ENCODE data around the gene C1RL.

The C1RL gene

DNA sequence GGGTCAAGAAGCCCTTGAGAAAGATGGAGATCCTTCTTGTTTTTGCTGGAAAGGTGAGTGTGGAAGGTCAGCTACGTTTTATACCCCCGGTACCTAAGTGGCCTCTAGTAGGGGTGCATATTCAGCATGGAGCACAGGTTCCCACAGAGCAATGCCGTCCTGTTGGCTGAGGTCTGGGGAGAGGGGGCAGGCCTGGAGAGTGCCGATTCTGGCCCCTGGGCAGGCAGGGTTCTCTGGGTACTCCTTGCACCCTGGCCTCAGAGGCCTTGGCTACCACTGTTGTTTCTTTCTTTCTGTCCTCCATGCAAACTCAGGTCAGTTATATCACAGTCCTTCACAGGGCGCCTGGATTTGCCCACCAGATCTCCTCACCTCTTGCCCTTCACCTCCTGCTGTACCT is 11.2 kb upstream of the C1RL start:
- Histone ChIP-seq H3K4me3 (ENCODE audit: low read depth, low read length, poor library complexity, severe bottlenecking) (no peak overlapping the region), H3K27ac (ENCODE audit: low read depth, low read length, poor library complexity, severe bottlenecking) (no peak overlapping the region), H3K9ac (ENCODE audit: low read length) (no peak overlapping the region), H3K27me3 (ENCODE audit: insufficient read depth, low read length) (no peaks in the 10 kb centered on the region), H2AFZ (ENCODE audit: low read length) (no peak overlapping the region), H3K9me2 (ENCODE audit: low read depth, low read length) (no peaks in the 10 kb centered on the region), H4K20me1 (ENCODE audit: insufficient read depth, low read length) (no peaks in the 10 kb centered on the region), H3K9me3 (ENCODE audit: low read length) (no peaks in the 10 kb centered on the region), H3K79me2 (ENCODE audit: insufficient read depth, low read length) (no peaks in the 10 kb centered on the region), H3K36me3 (ENCODE audit: insufficient read depth, low read length) (no peaks in the 10 kb centered on the region), H3F3A (ENCODE audit: insufficient read depth, low read length) (no peaks in the 10 kb centered on the region), H3K4me2 (ENCODE audit: low read length) (no peak overlapping the region), H3K4me1 (ENCODE audit: insufficient read depth, low read length, severe bottlenecking) (no peaks in the 10 kb centered on the region)
- TF ChIP-seq, protein P1, sequence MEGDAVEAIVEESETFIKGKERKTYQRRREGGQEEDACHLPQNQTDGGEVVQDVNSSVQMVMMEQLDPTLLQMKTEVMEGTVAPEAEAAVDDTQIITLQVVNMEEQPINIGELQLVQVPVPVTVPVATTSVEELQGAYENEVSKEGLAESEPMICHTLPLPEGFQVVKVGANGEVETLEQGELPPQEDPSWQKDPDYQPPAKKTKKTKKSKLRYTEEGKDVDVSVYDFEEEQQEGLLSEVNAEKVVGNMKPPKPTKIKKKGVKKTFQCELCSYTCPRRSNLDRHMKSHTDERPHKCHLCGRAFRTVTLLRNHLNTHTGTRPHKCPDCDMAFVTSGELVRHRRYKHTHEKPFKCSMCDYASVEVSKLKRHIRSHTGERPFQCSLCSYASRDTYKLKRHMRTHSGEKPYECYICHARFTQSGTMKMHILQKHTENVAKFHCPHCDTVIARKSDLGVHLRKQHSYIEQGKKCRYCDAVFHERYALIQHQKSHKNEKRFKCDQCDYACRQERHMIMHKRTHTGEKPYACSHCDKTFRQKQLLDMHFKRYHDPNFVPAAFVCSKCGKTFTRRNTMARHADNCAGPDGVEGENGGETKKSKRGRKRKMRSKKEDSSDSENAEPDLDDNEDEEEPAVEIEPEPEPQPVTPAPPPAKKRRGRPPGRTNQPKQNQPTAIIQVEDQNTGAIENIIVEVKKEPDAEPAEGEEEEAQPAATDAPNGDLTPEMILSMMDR (IDR thresholded peaks at IDR 0.05; ENCODE audit: low read length): no peak
- TF ChIP-seq EZH2 (IDR thresholded peaks at IDR 0.05; ENCODE audit: borderline replicate concordance, low read length): no peak

DNA sequence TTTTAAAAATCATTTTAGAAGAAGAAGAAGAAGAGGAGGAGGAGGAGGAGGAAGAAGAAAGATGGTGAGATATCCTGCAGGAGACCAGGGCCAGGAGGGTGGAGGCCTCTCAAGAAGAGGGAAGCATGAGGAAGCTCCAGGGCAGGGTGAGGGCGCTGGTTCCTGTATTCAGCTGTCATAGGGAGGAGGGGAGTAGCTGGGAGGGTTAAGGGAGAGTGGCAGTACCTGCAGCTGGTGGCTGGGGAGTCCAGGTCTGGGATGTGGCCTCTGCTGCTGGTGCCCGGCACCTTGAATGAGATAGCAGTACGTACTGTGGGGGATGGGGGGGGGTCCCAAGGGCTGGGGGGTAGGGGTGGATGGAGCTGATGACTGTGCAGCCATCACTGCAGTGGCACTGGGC is 9.9 kb upstream of the C1RL start:
- H3K4me2 ChIP-seq (ENCODE audit: low read length): no peak overlapping the region
- no peaks in the 10 kb centered on the region for H3K4me1 ChIP-seq (ENCODE audit: insufficient read depth, low read length, severe bottlenecking)
- H3K36me3 ChIP-seq (ENCODE audit: insufficient read depth, low read length): no peaks in the 10 kb centered on the region
- TF ChIP-seq, protein P1 (IDR thresholded peaks at IDR 0.05; ENCODE audit: low read length): no peak
- no peak for TF ChIP-seq EZH2 (IDR thresholded peaks at IDR 0.05; ENCODE audit: borderline replicate concordance, low read length)
- no peak overlapping the region for H3K27ac ChIP-seq (ENCODE audit: low read depth, low read length, poor library complexity, severe bottlenecking)
- no peaks in the 10 kb centered on the region for H3K27me3 ChIP-seq (ENCODE audit: insufficient read depth, low read length)
- H3K9ac ChIP-seq (ENCODE audit: low read length): no peak overlapping the region
- H2AFZ ChIP-seq (ENCODE audit: low read length): no peak overlapping the region
- H3K9me2 ChIP-seq (ENCODE audit: low read depth, low read length): no peaks in the 10 kb centered on the region
- no peak overlapping the region for H3K4me3 ChIP-seq (ENCODE audit: low read depth, low read length, poor library complexity, severe bottlenecking)
- H3K79me2 ChIP-seq (ENCODE audit: insufficient read depth, low read length): no peaks in the 10 kb centered on the region
- no peaks in the 10 kb centered on the region for H3F3A ChIP-seq (ENCODE audit: insufficient read depth, low read length)
- no peaks in the 10 kb centered on the region for H4K20me1 ChIP-seq (ENCODE audit: insufficient read depth, low read length)
- no peaks in the 10 kb centered on the region for H3K9me3 ChIP-seq (ENCODE audit: low read length)

DNA sequence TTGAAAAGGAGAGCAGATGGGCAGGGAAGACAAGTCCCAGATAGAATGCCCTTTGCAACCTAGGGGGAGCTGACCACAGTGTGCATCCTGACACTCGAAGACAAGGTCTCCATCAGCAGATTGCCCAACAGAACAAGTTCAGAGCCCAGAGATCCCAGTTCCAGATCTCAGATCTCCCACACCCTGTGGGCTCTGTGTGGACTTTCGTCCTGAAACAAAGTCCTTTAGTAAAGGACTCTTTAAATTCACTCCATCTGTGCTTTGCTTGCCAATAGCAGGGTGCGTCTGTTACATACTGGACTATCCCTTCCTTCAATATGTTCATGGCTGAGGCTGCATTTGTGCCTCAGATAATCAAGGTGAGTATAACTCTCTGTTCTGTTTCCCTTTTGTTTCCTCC is 8.7 kb upstream of the C1RL start:
- no peaks in the 10 kb centered on the region for H3K36me3 ChIP-seq (ENCODE audit: insufficient read depth, low read length)
- no peak overlapping the region for H2AFZ ChIP-seq (ENCODE audit: low read length)
- no peak for TF ChIP-seq EZH2 (IDR thresholded peaks at IDR 0.05; ENCODE audit: borderline replicate concordance, low read length)
- TF ChIP-seq, protein P1 (IDR thresholded peaks at IDR 0.05; ENCODE audit: low read length): no peak
- H3K79me2 ChIP-seq (ENCODE audit: insufficient read depth, low read length): no peaks in the 10 kb centered on the region
- H3K27ac ChIP-seq (ENCODE audit: low read depth, low read length, poor library complexity, severe bottlenecking): no peak overlapping the region
- H3K9ac ChIP-seq (ENCODE audit: low read length): no peak overlapping the region
- no peaks in the 10 kb centered on the region for H3K27me3 ChIP-seq (ENCODE audit: insufficient read depth, low read length)
- H4K20me1 ChIP-seq (ENCODE audit: insufficient read depth, low read length): no peaks in the 10 kb centered on the region
- no peaks in the 10 kb centered on the region for H3K4me1 ChIP-seq (ENCODE audit: insufficient read depth, low read length, severe bottlenecking)
- no peaks in the 10 kb centered on the region for H3F3A ChIP-seq (ENCODE audit: insufficient read depth, low read length)
- H3K9me3 ChIP-seq (ENCODE audit: low read length): no peaks in the 10 kb centered on the region
- no peak overlapping the region for H3K4me2 ChIP-seq (ENCODE audit: low read length)
- H3K4me3 ChIP-seq (ENCODE audit: low read depth, low read length, poor library complexity, severe bottlenecking): no peak overlapping the region
- no peaks in the 10 kb centered on the region for H3K9me2 ChIP-seq (ENCODE audit: low read depth, low read length)
